ENCODE measurements around the gene CEACAM19.
"Not testable (repeated sequence)": the region's sequence is repeated elsewhere in the genome, so short reads cannot be mapped to it uniquely, and the experiment has no call there.

Gene CEACAM19

DNA sequence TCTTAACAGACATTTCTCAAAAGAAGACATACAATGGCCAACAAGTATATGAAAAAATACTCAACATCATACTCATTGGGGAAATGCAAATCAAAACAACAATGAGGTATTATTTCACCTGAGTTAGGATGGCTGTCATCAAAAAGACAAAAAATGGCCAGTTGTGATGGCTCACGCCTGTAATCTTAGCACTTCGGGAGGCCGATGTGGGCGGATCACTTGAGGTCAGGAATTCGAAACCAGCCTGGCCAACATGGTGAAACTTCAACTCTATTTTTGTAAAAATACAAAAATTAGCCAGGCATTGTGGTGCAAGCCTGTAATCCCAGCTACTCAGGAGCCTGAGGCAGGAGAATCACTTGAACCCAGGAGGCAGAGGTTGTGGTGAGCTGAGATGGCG is 49.7 kb downstream of the CEACAM19 start:
- no peak for DNase-seq (ENCODE audit: extremely low read depth in 1 of 2, low read depth in 1 of 2)

DNA sequence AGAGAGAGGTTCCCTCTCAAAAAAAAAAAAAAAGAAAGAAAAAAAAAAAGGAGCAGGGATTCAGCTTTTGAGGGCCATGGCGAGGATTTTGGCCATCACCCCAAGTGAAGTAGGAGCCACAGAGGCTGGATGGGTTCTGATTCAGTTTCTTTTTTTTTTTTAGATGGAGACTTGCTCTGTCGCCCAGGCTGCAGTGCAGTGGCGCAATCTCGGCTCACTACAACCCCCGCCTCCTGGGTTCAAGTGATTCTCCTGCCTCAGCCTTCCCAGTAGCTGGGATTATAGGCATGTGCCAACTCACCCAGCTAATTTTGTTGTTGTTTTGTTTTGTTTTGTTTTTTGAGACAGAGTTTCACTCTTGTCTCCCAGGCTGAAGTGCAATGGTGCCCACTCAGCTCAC is 50.1 kb downstream of the CEACAM19 start:
- not testable (repeated sequence) for DNase-seq (ENCODE audit: extremely low read depth in 1 of 2, low read depth in 1 of 2)

DNA sequence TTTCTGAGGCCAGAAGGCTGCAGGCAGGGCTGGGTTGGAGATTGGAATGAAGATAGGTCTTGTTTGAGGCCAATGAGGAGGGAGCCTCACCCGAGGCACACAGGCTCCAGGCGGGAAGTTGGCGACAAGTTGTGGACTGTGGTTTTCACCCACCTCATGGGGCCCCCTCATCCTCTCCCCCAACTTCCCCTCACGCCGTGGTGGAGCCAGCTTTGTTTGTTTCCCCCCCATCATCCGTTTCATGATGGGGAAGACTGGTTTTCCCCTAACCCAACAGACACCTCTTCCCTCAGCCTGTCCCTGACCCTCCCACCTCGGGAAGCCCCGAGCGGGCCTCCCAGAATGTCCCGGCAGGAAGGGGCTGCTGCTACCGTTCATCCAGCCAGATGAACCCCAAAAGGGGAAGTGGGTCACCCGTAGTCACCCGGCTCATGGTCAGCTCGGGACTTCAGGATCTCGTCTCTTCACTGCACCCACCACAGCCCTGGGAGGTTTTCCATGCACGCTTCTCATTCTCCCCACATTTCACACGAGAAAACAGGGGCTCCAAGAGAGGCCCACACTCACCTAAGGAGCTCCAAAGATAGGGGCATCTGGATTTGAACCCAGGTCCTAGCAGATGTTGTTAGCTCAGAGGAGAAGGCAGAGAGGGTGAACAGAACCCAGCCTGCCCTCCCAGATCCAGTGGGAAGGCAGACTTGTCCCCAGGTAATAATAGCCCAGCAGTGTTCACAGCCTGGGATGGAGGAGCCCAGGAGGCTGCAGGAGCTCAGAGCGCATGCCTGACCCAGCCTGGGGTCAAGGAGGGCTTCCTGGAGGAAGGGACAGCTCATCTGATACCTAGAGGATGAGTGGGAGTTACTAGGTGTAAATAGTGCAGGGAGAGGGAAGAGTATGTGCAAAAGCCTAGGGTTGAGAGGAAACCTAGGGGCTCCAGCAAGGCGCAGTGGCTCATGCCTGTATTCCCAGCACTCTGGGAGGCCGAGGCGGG is 51.1 kb downstream of the CEACAM19 start:
- no peak for DNase-seq (ENCODE audit: extremely low read depth in 1 of 2, low read depth in 1 of 2)

DNA sequence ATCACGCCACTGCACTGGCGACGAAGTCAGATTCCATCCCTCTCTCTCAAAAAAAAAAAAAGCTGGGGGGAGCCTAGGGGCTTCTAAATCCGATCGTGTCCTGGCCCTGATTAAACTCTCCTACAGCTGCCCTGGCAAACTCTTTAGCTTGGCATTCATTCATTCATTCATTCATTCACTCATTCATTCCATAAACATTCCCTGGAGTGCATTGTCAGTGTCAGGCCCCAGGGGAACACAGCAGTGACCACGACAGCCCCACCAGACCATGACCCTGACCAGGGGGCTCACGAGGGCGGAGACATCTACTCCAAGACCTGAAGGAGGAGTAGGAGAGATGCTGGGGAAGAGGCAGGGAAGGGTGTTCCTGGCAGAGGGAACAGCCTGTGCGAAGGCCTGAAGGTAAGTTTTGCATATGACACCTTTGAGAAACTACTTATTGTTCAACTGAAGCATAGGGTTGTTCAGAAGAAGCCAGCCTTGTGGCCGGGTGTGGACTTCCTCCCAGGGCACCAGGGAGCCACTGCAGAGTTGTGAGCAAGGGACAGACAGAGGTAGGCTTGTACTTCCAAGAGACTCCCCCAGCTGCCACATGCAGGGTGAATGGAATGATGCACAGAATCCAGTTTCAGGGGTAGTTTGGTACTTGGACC is 52.1 kb downstream of the CEACAM19 start:
- no peak for DNase-seq (ENCODE audit: extremely low read depth in 1 of 2, low read depth in 1 of 2)

DNA sequence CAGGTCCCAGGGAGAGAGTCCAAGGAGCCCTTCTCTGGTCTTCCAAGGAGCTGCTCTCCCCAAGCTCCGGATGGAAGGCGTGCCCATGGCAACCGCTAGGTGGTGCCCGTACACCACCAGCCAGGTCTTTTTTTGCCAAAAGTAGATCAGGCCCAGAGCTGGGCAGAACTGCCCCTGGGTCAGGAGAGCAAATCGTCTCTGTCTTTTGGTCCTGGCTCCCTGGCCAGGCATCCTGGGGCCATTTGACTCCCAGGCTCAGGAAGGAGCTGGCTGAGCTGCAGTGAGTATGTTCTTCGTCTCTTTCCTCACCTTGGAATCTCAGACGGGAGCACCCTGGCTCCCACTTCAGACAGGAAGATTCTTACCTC is 52.7 kb downstream of the CEACAM19 start:
- peak; percentile 58 to 62 for DNase-seq (ENCODE audit: extremely low read depth in 1 of 2, low read depth in 1 of 2)

DNA sequence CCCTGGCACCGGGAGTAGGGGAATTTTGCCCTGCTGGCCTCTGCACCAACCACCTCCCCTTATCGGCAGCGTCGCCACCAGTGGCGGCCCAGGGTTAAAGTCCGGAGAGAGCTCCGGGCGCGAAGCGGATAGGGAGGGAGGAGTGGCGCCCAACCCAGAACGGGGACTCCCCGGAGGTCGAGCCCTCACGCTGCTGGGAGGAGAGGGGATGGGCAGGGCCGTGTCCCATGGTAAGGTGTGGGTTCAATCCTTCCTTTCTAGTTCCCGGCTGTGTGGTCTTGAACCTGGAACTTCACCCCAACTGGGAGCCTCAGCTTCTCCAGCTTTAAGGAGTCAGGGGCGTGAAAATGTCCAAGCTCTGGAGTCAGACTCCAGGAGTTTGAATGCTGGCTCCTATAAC is 54.0 kb downstream of the CEACAM19 start:
- DNase-seq (ENCODE audit: extremely low read depth in 1 of 2, low read depth in 1 of 2): no peak

DNA sequence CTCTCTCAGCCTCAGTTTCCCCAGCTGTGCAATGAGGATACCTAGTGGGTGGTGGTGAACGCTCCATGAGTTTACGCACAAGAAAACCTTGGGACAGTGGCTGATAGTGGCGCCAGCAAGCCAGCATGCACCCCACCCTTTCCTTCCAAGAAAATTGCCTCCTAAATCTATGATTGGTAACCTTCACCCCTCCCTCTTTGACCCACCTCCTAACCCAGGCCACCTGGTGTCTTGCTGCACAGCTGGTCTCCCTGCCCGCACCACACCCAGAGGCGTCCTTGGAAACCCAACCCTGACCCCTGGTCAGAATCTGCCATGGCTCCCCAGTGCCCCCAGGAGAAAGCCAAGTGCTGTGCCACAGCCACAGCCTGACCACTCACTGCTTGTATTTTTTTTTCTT is 54.4 kb downstream of the CEACAM19 start:
- DNase-seq (ENCODE audit: extremely low read depth in 1 of 2, low read depth in 1 of 2): no peak

DNA sequence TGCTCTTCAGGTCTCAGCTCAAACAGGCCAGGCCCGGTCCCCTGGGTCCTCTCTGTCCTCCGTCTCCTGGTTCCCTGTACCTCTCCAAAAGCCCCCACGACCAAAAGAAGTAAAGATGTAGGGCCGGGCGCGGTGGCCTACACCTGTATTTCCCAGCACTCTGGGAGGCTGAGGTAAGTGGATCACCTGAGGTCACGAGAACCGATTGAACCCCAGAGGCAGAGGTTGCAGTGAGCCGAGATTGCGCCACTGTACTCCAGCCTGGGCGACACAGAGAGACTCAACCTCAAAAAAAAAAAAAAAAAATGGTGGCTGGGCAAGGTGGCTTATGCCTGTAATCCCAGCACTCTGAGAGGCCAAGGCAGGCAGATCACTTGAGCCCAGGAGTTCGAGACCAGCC is 55.2 kb downstream of the CEACAM19 start:
- no peak for DNase-seq (ENCODE audit: extremely low read depth in 1 of 2, low read depth in 1 of 2)

DNA sequence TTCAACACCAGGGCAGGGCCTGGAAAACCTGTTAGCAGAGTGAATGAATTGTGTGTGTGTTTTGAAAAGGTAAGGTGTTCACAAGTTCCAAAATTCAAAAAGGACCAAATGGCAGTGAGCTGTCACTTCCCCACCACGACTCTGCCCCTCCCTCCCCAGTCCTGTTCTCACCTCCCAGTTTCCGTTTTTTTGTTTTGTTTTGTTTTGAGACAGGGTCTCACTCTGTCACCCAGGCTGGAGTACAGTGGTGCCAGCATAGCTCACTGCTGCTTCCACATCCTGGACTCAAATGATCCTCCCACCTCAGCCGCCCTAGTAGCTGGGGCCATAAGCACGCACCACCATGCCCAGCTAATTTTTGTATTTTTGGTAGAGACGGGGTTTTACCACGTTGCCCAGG is 56.9 kb downstream of the CEACAM19 start:
- no peak for DNase-seq (ENCODE audit: extremely low read depth in 1 of 2, low read depth in 1 of 2)

DNA sequence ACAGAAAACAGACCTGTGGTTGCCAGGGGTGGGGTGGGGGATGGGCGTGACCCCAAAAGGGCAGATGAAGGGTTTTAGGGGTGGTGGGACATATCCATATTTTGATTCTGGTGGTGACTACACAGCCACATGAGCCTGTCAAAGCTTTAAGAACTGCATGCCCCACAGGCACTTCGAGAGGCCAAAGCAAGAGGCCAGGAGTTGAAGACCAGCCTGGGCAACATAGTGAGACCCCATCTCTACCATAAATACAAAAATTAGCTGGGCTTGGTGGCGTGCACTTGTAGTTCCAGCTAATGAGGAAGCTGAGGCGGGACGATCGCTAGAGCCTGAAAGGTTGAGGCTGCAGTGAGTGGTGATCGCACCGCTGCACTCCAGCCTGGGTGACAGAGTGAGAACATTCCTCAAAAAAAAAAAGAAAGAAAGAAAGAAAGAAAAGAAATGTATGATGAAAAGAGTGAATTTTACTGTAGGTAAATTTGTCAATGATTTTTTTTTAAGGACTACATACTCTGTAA is 58.3 kb downstream of the CEACAM19 start:
- no peak for DNase-seq (ENCODE audit: extremely low read depth in 1 of 2, low read depth in 1 of 2)

DNA sequence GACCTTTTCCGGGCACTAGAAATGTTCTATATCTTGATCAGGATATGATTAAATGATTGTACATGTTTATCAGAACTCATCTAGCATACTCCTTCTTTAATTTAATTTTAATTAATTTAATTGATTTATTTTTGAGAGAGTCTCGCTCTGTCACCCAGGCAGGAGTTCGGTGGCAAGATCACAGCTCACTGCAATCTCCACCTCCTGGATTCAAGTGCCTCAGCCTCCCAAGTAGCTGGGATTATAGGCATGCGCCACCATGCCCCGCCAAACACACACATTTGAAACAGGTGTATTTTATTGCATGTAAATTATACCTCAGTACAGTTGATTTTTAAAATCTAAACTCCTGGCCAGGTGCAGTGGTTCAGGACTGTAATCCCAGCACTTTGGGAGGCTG is 59.8 kb downstream of the CEACAM19 start:
- no peak for DNase-seq (ENCODE audit: extremely low read depth in 1 of 2, low read depth in 1 of 2)

DNA sequence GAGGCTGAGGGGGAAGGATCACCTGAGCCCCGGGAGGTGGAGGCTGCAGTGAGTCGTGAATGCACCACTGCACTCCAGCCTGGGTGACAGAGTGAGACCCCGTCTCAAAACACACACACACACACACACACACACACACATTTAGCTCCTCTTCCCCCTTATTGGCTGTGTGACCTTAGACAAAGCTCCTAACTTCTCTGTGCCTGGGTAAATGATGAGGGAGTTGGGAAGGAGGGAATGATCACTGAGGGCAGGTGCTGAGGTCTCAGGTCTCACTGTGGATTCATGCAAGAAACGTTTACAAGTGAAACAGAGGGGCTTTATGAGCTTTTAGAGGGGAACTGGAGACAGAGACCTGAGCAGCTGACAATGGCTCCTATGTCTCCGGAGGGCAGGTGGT is 60.3 kb downstream of the CEACAM19 start:
- DNase-seq (ENCODE audit: extremely low read depth in 1 of 2, low read depth in 1 of 2): no peak

DNA sequence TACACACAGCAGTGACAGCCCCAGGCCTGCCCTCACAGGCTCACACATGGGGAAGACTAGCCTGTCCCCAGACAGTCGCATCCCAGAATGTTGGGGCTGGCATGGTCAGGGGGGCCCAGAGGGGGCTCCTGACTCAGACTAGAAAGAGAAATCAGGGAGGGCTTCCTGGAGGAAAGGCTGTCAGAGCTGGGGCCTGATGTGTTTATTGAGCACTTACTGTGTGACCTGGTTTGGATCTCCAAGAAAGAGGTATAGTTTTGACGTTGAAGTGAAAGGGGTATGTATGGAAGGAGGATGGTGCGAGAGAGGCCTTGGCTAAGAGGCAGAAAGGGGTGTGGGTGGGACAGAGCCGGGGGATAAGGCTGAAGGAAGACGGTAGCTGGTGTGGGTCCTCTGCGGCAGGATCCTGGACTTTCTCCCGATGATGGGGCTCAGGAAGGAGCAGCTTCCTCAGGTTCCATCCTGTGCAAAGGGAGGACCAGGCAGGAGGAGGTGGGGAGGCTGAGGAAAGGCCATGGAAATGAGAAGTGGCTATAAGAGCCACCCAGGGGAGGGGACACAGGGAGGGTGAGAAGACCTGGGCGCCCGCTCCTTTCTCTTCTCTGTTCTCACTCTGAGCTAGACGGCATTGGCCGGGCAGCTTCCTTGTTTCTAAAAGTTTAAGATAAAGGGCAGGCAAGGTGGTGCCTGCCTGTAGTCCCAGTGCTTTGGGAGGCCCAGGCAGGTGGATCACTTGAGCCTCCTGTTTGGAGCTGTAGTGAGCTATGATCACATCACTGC is 61.1 kb downstream of the CEACAM19 start:
- no peak for DNase-seq (ENCODE audit: extremely low read depth in 1 of 2, low read depth in 1 of 2)
